Esophagus squamous epithelium (tissue), 5 donors: ENCODE measurements around the gene CPLANE2. TPM values are rescaled to one million over a fixed set of nuclear protein-coding genes. Genes with fewer than 3 reads are reported as not detected.

Source experiments
- DNase-seq: peaks from one replicate; lab custom pipeline; 2025; lab: John Stamatoyannopoulos, UW
- H3K27ac ChIP-seq, 4 donors: fragments of 200-600 bp; sonication (generic); one replicate each; pipeline ENCODE4 v1.5.1; 2016 to 2019; ENCODE audit warnings: mild to moderate bottlenecking in 1 of 4
- H3K27me3 ChIP-seq, 4 donors: fragments of 200-600 bp; sonication (generic); 1 replicate in 3 of 4; 2 replicates in 1 of 4; pipeline versions ENCODE4 v1.5.1 to v1.6.0; 2017 to 2021; ENCODE audit warnings: antibody characterized with exemption in 1 of 4
- H3K36me3 ChIP-seq, 3 donors: fragments of 200-600 bp; sonication (generic); one replicate each; pipeline ENCODE4 v1.5.1; 2016 to 2019
- H3K4me1 ChIP-seq, 3 donors: fragments of 200-600 bp; sonication (generic); one replicate each; pipeline ENCODE4 v1.5.1; 2017 to 2019
- H3K4me3 ChIP-seq, 4 donors: fragments of 200-600 bp; sonication (generic); 1 replicate in 3 of 4; 2 replicates in 1 of 4; pipeline ENCODE4 v1.5.1; 2016 to 2019; ENCODE audit warnings: mild to moderate bottlenecking in 2 of 4, moderate library complexity in 1 of 4
- H3K9me3 ChIP-seq, 3 donors: fragments of 200-600 bp; sonication (generic); one replicate each; pipeline ENCODE4 v1.5.1; 2016 to 2019
- CTCF ChIP-seq, 6 experiments: fragments of 450-650 bp in 4 of 6; fragments of 200-600 bp in 2 of 6; sonication (generic) in 2 of 6; IDR thresholded peaks; one replicate each; pipeline ENCODE4 v1.5.1; 2016 to 2019; ENCODE audit warnings: antibody characterized with exemption in 6 of 6, mild to moderate bottlenecking in 4 of 6, moderate library complexity in 4 of 6
- POLR2A ChIP-seq, 4 donors: fragments of 450-650 bp; IDR thresholded peaks; one replicate each; pipeline ENCODE4 v1.6.1; 2017; ENCODE audit warnings: antibody characterized with exemption in 4 of 4, mild to moderate bottlenecking in 4 of 4, moderate library complexity in 3 of 4
- WGBS, 2 donors: methylation state at CpG; one replicate each; pipeline ENCODE4 v1.1.5; 2018; 5-methylcytosine and 5-hydroxymethylcytosine counted together
- intact Hi-C: fragments of 100-400 bp; cut with DNase I; formaldehyde crosslinking; loops from one replicate; pipeline ENCODE4 v1.15.0; 2022
- small RNA-seq, 4 donors: library from RNA; depleted of rRNA; stranded (forward); fragments of <200 nt; gene quantifications; one replicate each; pipeline ENCODE3, GENCODE V24; 2016
- total RNA-seq, 4 donors: library from RNA; depleted of rRNA; stranded (reverse); fragments of >200 nt; gene quantifications; one replicate each; pipeline ENCODE4 v1.1.0, GENCODE V29; 2016
- donor health status: DM: yes; HTN: yes; CAD: no.

Gene CPLANE2
- total RNA-seq, 4 donors from 2014 or later, result 3.6 to 5.6 (median 3.9) TPM

DNA sequence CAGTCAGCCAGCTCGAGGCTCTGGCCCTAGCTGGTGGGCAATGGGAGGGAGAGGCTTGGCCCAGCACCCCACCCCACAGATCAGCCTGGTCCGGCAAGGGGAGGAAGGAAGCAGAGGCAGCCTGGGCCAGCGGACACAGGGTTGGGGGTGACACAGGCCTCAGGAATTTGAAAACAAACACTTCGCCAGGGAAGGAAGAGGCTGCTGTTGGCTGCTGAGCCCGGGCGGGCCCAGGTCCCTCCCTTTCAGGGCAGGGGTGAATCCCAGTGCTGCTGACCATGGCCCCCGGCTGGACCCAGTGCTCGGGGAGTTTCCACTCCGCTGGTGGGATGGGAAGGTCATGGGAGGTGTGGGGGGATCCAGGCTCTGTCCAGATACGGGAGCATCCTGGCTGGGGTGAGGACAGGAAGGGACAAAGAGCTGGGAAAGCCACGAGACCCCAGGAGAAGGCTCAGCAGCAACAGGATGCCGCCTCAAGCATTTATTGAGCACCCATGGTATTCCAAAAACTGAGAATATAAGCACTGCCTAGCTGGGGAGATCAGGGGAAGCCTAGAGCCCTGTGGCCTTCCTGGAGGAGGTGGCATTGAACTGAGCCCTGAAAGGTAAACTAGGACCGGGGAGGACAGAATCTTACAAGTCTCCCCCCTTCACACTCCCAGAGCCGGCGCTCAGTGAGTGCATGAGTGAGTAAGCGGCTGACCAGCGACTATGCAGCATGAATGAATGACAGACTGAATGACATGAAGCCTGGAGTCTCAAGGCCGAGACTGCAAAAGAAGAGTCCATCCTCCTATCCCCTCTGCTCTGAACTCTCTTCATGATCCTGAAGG lies 54.9 kb downstream of the CPLANE2 start:
- no peak for TF ChIP-seq POLR2A (IDR thresholded peaks at IDR 0.05)
- no peak for TF ChIP-seq CTCF (IDR thresholded peaks at IDR 0.05)
- intact Hi-C loops, result no loop called here
- DNase-seq, result no peak
- peaks cover 47 to 100% (median 56%) of the 10 kb centered on the region in 3 donors for H3K4me1 ChIP-seq
- no peaks in the 10 kb centered on the region for H3K9me3 ChIP-seq
- no peaks in the 10 kb centered on the region for H3K27me3 ChIP-seq
- H3K27ac ChIP-seq, result peak overlapping the region; percentile 86 to 94 (median 92)
- whole genome bisulfite sequencing, 2 donors, result 42 to 50% methylated on average over 12 of the region's 18 CpGs
- H3K36me3 ChIP-seq, result no peaks in the 10 kb centered on the region
- H3K4me3 ChIP-seq, result peak overlapping the region in 1 of 4 donors; percentile 4

Small RNA genes lying within 50 kb of the gene (small RNA-seq; reads per million reads assigned to genes)
- 0 reads per million in 4 donors for gene MT1XP1

Other genes starting within 250 kb of the CPLANE2 start
- not detected for gene SRARP, start 232.9 kb downstream of the CPLANE2 start, total RNA-seq
- gene HSPB7, start 219.1 kb downstream of the CPLANE2 start, total RNA-seq, result 10 to 100 TPM in 1 of 4 donors, 1 to 10 TPM in 3; 1.1 to 11.8 (median 3.7) TPM
- not detected for gene CLCNKA, start 215.1 kb downstream of the CPLANE2 start, total RNA-seq
- not detected for gene CLCNKB, start 193.4 kb downstream of the CPLANE2 start, total RNA-seq
- gene FAM131C, start 163.5 kb downstream of the CPLANE2 start, total RNA-seq, result 1 to 10 TPM in 2 of 4 donors, not detected in 2; 1.6 to 4.5 TPM
- 100 to 1,000 TPM in 3 of 4 donors, 10 to 100 TPM in 1; 87.5 to 225 (median 137) TPM for gene EPHA2, start 81.1 kb downstream of the CPLANE2 start, total RNA-seq
- 10 to 100 TPM; 15.8 to 27.1 (median 20.6) TPM for gene ARHGEF19, start 24.5 kb downstream of the CPLANE2 start, total RNA-seq
- 10 to 100 TPM; 15.9 to 29.0 (median 20.2) TPM for gene FBXO42, start 115.3 kb upstream of the CPLANE2 start, total RNA-seq
- gene SZRD1, start 130.1 kb upstream of the CPLANE2 start, total RNA-seq, result 10 to 100 TPM; 51.7 to 65.0 (median 58.5) TPM
- not detected for gene SPATA21, start 200.2 kb upstream of the CPLANE2 start, total RNA-seq
- gene NECAP2, start 203.5 kb upstream of the CPLANE2 start, total RNA-seq, result 10 to 100 TPM; 38.5 to 48.4 (median 47.2) TPM